ENCODE results near the gene DCHS1.

Gene DCHS1

DNA sequence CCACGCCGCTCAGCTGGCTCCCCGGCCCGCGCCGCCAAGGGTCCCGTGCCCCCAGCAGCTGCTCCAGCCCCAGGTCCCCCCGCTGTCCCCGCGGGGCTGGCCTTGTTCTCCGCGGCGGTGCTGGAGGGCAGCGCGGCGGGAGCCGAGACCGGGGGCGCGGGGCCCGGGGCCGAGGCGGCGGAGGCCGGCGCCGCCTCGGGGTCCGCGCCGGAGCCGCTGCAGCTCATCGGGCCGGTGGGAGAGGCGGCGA is 43.7 kb downstream of the DCHS1 start:
- no peak for DNase-seq

DNA sequence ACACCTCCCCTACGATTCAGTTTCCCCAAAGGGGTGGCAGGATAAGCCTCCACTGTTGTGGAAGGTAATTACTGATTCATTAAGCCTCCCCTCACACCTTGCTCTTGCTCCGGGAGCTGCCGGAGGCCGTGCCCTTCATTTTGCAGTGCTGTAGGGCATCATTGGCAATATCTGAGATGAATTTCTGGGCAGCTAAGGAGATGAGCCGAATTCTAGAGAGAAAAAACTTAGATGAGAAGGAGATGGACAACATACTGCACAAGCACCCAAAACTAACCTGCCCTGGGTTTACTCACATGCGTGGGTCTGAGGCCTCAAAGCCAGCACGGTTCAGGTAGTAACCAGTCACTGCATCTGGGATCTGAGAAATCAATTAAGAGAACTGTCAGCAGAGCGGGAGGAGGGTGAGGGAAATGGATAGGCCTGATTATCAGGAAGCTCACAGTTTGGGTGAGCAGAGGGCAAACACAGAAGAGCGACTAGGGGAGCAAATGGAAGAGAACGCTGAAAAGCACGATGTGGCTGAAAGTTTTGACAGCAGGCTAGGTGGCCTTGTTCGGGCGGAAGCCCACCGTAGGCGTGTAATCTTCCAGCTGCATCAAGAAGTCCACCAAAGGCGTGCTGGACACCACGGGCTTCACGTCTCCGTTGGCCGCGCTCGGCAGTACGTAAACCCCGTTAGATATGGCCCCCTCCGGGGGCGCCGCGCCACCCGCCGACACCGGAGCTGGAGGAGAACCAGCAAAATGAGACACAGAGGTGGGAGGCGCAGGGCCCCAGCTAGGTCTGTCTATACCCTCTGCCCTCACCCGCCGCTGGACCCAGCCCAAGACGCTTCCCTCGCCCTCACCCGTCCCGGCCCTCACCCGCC is 44.3 kb downstream of the DCHS1 start:
- peak in 1 of 2 donors; percentile 20 for DNase-seq

DNA sequence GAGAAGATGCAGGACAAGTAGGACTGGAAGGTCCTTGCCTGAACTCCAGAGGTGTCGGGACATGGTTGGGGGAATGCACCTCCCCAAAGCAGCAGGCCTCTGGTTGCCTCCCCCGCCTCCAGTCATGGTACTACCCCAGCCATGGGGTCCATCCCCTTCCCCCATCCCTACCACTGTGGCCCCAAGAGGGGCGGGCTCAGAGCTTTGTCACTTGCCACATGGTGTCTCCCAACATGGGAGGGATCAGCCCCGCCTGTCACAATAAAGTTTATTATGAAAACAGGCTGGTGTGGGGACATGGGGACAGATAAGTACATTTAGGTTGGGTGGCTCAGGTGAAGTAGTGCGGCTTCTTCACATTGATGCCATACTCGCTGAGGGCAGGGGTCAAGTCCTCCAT is 45.0 kb downstream of the DCHS1 start:
- no peak for DNase-seq

DNA sequence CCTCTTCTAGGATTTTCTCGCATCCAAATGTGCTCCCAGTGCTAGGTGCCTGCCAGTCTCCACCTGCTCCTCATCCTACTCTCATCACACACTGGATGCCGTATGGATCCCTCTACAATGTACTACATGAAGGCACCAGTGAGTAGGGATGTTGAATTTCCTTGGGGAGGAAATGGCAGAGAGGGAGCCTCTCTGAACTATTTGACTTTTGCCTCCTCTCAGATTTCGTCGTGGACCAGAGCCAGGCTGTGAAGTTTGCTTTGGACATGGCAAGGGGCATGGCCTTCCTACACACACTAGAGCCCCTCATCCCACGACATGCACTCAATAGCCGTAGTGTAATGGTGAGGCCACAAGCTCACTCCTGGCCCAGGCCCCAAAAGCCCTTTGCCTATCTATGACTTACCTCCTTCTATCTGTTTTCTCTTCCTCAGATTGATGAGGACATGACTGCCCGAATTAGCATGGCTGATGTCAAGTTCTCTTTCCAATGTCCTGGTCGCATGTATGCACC is 46.0 kb downstream of the DCHS1 start:
- no peak for DNase-seq

DNA sequence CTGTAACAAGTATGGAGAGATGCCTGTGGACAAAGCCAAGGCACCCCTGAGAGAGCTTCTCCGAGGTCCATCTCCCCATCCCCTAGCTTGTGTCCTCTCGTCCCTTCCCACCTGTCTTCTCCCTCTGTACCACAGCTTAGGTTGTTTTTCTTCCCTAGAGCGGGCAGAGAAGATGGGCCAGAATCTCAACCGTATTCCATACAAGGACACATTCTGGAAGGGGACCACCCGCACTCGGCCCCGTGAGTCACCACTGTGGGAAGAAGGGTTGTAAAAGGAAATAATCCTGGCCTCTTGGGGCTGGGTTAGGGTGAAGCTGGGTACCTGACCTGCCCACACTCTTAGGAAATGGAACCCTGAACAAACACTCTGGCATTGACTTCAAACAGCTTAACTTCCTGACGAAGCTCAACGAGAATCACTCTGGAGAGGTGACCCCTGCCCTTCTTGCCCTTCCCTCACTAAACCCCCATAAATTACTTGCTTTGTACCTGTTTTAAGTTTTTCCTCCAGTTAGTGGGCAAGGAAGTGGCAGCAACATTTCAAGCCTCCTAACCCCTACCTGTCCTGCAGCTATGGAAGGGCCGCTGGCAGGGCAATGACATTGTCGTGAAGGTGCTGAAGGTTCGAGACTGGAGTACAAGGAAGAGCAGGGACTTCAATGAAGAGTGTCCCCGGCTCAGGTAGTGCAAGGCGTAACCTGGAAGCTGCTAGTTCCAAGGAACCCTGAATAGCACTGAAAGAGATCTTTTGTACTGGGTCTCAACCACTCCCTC is 46.7 kb downstream of the DCHS1 start:
- DNase-seq, result no peak

DNA sequence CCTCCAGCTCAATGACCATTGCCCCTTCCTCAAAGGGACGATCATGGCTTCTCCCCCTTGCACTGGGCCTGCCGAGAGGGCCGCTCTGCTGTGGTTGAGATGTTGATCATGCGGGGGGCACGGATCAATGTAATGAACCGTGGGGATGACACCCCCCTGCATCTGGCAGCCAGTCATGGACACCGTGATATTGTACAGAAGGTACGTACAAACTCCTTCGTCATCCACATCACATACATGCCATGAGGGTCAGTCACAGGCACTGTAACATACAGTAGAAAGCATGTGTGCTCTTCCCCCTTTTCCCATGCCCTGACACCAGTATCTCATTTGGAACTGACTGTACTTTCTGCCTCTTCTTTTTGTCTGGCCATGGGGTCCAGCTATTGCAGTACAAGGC is 47.6 kb downstream of the DCHS1 start:
- DNase-seq, result no peak

DNA sequence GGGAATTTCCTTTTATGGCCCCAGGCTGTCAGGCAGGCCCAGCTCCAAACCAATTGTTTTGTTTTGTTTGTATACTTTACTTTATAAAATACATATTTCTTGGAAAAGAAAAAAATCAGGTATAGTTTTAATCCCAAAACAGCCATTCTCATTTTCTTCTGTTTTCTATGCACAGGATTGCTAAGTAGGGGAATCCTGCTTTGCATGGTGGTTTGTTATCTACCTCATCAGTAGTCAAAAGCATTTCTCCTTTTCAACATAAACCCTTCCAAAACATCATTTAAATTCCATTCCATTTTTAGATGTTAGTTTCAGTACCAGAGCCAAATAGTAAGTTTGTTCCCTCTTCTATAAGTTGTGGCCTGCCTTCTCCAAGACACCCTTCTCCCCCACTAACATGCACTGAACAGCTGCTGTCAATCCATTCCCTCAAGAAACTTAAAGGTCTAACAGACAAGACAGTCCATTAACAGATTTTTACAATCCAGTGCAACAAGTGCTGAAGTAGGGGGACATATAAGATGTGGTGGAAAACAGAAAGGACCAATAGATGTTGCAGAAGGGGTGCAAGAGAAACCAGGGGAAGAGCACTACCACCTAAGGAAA is 48.3 kb downstream of the DCHS1 start:
- no peak for DNase-seq

DNA sequence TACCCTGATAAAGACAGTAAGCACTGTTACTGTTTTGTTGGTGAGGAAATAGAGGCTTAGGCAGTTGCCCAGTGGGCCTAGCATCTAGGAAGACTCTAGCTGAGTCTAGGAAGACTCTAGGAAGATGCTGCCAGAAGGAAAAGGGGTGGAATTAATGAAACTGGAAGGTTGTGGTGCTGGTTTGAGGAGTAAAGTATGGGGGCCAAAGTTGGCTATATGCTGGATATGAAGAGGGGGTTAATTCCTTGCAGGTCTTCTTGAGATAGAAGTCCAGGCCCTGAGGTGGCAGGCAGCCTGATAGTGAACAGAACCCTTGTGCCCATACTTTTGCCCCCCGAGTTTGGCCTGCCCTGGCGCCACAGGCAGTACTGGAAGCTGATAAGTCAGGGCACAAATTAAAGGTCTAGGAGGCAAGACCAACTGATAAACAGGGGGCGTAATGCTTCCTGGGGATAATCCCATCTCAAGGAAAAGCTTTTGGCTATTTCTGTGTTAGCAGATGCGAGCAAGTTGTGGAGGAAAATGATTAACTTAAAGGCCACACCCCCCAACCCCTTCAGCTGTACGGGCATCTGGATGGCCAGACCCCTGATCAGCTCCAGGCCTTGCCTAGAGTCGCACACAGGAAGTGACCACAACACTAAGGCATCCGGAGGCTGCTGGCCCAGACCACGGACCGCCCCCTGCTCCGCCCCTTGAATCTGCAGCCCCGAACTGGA is 49.0 kb downstream of the DCHS1 start:
- peak; percentile 41 to 55 for DNase-seq

DNA sequence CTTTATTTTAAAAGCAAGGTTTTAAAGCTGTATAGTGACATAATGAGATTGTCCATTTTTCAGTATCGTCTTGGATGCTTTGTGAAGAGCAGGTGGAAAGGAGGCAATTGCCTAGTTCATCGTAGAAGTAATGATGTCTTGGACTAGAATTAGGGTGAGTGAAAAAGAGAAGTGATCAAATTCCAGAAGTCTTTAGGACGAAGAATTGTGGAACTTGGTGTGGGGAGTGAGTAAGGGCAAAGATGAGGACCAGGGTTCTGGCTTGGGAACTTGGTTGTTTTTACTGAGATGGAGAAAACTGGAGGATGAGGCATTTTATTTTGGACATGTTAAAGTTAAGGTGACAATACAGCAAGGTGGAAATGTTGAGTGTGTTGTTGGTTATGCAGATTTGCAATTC is 50.8 kb downstream of the DCHS1 start:
- no peak for DNase-seq

DNA sequence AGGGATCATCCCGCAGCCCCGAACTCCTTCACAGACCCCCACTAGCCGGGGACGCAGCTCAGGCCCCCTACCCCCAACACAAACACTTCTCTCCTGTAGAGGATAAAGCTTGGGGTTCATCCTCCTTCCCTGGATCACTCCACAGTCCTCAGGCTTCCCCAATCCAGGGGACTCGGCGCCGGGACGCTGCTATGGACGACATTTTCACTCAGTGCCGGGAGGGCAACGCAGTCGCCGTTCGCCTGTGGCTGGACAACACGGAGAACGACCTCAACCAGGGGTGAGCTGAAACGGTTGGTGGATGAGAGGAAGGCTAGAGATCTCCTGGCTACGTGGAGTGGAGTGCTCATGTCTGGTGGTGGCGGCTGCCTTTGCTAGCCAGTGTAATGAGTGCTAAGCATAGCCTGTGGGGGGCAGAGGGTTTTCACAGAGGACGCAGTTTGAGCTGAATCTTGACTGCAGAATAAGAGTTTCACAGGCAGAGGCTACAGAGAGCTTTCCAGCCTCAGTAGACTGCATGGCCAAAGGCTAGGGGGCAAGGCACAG is 51.5 kb downstream of the DCHS1 start:
- peak in 1 of 2 donors; percentile 43 for DNase-seq

DNA sequence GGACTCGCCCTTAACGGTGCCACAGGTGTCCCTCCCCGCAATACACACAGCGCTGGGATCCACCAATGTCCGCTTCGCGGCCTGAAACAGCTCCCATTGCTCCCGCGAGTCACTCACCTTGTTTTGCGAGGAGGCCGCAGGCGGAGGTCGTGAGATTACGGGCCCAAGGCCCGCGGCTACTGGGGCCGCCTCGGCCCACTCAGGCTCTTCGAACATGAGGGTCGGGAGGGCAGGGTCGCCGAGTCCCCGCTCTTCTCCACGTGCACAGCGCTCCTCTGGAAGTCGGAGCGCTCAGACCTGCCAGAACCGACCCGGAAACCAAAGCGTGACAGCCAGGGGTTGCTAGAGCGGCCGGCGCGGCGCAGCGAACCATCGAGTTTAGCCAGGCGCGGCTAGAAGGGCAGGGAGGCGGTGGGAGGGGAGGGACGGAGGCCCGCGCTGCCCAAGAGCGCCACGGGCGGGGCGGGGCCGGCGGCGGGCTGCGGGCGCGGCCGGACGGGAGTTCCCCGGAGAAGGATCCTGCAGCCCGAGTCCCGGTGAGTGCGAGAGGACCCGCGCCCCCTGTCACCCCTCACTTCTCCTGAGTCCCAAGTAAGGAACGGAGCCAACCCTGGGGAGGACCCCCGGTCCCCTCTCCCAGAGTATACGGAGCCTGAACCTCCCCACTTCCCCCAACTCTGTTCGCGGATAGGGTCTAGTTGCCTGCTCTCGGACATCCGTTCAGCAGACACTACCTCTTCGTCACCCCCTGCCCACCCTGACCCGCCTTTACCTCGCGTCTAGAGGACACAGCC is 52.1 kb downstream of the DCHS1 start, which contains the start of the genes ILK and RRP8:
Gene ILK (plus strand): TSS at position 488 of the 794 bp plus-strand sequence. CDS start 498 bp downstream, outside the sequence.
Gene RRP8 (minus strand): TSS at position 330 of the 794 bp plus-strand sequence. CDS start 114 bp downstream, at position 216.
- peak; percentile 83 to 84 for DNase-seq

DNA sequence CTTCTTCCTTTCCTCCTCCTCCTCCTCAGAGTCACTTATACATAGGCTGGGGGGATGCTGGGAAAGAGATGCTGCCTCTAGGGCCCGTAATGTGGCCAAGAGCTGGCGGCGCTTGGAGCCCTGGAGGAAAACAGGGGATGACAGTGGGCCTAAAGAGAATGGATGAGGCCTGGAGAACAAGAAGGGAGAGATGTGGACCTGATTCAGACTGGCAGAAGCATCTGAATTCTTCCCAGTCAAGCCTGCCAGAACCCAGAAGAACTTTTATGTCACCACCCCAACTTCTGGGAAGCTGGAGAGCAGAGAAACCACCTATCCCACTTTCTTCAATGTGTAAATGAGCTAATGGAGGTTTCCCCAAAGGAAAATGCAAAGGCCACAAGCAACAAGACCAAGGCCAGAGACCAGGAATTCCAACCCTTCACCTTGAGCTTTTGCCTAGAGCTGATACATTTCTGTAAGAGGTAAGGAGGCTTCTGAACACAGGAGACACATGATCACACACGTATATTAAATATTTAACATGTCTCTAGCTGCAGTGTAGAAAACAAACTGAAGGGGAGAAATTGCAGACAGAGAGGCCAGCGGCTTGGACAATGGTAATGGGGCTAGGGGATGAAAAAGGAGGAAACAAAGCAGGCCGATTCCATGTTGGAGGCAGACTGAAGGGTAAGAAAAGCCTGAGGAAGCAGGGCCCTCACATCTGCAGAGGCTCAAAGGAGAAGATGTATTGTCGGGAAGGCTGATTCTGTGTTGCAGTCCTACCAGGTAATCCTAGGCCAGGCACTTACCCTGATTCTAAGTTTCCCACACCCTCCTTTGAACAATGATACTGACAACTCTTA is 53.3 kb downstream of the DCHS1 start:
- DNase-seq, result no peak

DNA sequence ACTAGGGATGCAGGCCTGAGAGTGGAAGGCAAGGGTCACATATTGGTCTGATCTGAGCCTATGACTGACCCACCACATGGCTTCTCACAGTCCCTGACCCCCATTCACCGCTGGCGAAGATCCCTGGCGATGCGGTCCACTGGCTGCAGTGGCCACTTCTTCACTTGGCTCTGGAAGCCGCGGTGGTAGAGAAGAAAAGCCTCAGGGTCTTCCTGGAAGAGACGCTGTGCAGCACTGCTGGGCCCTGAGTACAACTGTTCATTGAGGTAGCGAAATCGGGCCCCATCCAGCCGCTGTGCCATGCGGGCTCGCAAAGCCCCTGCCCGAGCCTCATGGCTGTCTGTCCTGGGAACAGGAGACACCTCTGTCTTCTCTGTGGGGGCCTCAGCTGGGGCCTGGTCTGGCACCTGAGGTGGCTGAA is 54.6 kb downstream of the DCHS1 start:
- DNase-seq, result no peak

DNA sequence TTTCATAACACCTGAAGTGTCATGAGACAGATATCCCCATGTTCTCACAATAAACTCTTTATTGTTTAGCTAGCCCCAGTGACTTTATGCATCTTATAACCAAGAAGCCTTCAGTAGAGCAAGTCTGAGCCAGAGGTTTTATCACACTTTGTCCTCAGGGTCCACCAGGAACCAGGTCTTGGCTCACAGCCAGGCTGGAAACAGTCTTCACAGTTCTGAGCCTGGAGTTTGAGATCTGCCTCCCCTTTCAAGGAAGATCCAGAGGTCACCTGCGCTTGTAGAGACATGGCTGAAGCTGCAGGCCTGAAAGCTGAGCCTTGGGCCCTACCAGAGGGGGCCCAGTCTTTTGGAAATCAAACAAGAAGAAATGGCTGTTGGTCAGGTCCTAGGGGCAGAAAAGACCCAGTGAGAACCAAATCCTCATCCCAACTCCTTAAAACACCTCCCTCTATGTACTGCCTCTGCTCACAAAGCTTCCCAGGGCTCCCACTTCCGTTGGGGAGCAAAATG is 55.7 kb downstream of the DCHS1 start:
- no peak for DNase-seq

DNA sequence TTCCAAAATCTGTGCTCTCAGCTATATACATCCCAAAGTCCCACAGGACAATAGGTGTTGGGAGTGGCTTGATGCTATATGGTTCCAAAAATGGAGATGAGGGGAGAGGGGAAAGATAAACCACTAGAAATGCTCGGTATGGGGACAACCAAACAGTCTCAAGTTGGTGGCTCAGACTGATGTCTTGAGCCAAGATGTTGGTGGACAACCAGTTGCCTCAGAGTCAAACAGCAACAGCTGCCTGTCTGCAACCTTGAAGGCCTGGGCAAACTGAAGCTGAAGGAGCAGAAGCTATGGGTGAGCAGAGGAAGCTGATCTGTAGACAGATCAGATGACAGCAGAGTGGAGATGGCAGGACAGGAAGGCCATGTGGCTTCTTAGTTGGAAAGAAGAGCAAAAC is 56.2 kb downstream of the DCHS1 start:
- no peak for DNase-seq

DNA sequence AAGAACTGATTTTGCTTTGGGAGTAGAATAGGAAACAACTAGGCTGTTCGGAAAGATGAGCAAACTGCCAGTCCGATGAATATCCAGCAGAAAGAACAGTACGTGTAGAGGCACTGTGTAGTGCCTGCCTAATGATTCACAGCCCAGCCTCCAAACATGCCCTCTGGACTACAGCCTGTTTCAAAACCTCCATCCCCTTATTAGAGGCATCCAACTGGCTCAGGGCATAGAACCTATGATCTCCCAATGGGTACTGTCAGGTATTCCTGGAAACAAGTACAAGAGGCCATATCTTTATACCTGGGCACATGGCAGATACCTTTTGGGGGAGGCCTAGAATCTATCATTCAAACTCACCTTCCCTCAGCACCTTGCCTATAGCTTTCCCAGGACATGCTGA is 57.1 kb downstream of the DCHS1 start:
- DNase-seq, result no peak

DNA sequence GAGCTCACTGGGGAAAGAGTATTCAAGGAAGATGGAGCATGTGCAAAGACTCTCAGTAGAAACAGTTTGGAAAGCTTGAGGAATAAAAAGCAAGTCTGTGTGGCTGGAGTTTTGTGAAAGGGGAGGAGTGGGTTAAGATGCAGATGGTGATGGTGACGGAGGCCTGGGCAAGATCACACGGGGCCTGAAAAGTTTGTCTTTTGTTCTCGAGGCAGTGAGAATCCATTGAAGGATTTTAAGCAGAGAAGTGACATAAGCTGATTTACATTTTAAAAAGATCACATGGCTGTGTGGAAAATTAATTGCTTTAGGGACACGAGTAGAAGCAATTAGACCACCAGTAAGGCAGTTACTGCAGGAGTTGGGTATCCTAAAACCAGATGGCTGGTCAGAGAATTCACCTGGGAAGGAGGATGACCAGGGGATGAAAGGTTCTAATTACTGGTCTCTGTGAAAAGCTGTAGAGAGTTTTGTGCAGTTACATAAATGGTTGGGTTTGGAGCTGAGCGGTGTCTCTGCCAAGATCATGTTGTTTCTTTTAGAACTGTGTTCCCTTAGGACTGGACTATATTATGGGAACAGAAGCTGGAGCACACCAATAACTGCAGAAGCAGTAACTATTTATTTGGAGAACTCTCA is 59.3 kb downstream of the DCHS1 start:
- no peak for DNase-seq

DNA sequence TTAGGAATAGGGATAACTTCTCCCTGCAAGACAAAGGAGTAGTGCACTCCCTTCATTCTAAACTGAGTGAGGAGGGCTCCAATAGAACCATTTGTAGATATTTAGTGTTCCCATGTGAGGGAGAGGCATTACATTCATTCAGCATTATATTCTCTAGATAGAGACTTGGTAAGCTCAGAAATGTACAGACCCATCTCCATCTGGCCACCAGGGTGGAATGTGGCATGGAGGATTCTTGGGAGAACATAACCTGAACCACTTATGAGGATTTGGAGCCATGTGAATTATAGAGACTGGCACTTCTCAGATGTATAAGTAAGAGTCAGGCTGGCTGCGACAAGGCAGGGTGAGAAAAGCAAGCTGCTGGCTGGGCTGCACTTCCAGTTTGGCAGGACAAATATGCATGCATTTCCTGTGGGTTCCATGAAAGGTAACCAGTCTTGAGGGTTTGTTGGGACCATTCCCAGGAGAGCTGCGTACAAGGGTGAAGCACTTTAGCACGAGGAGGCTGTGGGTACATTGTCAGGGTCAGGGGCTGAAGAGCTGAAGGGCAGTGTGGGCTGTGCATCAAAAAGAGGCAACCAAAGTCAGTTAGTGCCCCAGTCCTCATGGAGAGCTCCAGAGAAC is 61.4 kb downstream of the DCHS1 start:
- DNase-seq, result no peak

DNA sequence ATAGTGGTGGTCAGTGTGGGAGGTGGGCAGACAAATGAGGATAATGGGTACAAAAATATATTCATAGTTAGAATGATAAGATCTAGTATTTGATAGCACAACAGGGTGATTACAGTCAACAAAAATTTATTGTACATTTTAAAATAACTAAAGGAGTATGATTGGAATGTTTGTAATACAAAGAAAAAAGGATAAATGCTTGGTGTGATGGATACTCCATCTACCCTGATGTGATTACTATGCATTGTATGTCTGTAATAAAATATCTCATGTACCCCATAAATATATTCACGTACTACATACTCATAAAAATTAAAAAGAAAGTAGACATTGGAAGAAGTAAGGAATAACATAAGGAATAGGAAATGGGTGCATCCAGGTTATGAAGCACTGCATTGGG is 67.6 kb downstream of the DCHS1 start:
- DNase-seq, result no peak

All from stimulated activated CD4-positive, alpha-beta T cell treated with anti-CD3 and anti-CD28 coated beads, Interleukin-2, amount 100 ng/mL, for 48 hours (primary cell).